ENCODE measurements around the gene TSPAN14. TPM values are rescaled to one million over a fixed set of nuclear protein-coding genes. Genes with fewer than 3 reads are reported as not detected.

Gene TSPAN14
- total RNA-seq, 1 donor from 2014 or later, result 169 TPM

DNA sequence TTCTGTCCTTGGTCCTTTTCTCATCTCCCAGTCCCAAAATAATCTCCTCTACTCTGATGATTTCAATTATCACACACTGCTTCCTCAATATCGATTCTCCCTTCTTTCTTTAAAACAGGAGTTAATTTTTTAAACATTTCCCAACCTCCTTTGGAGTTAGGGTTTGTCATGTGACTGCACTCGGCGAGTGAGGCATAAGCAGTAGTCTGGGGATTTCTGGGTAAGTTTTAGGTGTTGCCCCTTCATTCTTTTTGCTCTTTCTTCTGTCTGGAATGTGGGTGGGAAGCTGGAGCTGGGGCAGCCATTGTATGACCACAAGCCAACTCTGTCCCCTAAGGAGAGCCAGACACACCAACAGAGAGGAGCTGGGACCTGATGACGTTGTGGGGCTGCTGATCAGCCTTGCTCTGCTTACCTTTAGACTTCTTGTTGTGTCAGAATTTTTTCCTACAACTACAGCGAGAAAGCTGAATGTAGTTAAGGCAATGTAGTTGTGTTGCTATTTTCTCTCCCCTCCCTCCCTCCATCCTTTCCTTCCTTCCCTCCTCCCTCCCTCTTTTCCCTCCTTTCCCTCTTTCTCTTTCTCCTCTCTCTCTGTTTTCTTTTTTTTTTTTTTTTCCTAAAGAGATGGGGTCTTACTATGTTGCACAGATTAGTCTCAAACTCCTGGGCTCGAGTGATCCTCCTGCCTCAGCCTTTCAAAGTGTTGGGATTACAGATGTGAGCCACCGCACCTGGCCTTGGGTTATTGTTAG, 6.5 kb upstream of the TSPAN14 start:
- TF ChIP-seq, protein P1, sequence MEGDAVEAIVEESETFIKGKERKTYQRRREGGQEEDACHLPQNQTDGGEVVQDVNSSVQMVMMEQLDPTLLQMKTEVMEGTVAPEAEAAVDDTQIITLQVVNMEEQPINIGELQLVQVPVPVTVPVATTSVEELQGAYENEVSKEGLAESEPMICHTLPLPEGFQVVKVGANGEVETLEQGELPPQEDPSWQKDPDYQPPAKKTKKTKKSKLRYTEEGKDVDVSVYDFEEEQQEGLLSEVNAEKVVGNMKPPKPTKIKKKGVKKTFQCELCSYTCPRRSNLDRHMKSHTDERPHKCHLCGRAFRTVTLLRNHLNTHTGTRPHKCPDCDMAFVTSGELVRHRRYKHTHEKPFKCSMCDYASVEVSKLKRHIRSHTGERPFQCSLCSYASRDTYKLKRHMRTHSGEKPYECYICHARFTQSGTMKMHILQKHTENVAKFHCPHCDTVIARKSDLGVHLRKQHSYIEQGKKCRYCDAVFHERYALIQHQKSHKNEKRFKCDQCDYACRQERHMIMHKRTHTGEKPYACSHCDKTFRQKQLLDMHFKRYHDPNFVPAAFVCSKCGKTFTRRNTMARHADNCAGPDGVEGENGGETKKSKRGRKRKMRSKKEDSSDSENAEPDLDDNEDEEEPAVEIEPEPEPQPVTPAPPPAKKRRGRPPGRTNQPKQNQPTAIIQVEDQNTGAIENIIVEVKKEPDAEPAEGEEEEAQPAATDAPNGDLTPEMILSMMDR (IDR thresholded peaks at IDR 0.05), result no peak
- Histone ChIP-seq H3K36me3 (no peaks in the 10 kb centered on the region), H3K27me3 (ENCODE audit: low read depth) (no peaks in the 10 kb centered on the region), H3K9me3 (no peaks in the 10 kb centered on the region), H3K27ac (no peak overlapping the region), H3K4me1 (peaks cover 66% of the 10 kb centered on the region), H3K4me3 (no peak overlapping the region)
- ATAC-seq (no peak), DNase-seq (no peak)
- intact Hi-C loops (cut with DNase I), result loop anchor here (10.0 kb wide), 1 partner anchor 57 kb away; no protein-coding TSS in a partner anchor

DNA sequence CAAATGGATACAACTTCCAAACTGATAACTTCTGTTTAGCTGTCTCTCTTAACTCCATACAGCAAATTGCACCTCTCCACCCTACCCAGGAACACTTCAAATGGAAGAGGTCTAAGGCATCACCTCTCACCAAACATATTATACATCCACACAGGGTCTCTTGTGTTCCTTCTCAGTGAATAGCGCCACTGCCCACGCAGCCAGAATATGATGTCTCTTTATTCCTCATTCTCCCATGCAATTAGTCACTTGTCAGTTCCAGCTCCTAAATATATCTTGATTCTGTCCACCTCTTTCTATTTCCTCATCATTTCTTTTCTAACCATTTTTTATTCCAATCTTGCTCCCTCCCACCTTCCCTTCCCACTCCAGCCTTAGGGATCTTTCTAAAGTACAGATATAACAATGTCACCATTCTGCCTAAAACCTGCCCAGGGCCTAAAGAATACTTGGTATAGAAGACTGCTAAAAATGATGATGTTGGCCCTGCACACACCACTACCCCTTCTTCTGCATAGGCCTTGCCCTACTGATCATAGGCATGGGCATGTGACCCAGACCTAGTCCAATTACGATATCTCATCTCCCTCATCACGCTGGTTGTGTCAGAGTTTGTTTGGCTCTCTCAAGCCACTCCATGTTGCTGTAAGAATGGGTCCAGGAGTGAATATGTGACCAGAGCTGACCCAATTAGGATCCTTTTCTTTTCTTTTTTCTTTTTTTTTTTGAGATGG, 5.7 kb upstream of the TSPAN14 start:
- intact Hi-C loops (cut with DNase I), result loop anchor here (10.0 kb wide), 1 partner anchor 56 kb away; no protein-coding TSS in a partner anchor
- Histone ChIP-seq H3K9me3 (no peaks in the 10 kb centered on the region), H3K27ac (peak overlapping the region; percentile 61), H3K4me1 (peaks cover 70% of the 10 kb centered on the region), H3K36me3 (no peaks in the 10 kb centered on the region), H3K4me3 (no peak overlapping the region), H3K27me3 (ENCODE audit: low read depth) (no peaks in the 10 kb centered on the region)
- no peak for DNase-seq
- TF ChIP-seq, protein P1 (IDR thresholded peaks at IDR 0.05), result no peak
- ATAC-seq, result no peak

DNA sequence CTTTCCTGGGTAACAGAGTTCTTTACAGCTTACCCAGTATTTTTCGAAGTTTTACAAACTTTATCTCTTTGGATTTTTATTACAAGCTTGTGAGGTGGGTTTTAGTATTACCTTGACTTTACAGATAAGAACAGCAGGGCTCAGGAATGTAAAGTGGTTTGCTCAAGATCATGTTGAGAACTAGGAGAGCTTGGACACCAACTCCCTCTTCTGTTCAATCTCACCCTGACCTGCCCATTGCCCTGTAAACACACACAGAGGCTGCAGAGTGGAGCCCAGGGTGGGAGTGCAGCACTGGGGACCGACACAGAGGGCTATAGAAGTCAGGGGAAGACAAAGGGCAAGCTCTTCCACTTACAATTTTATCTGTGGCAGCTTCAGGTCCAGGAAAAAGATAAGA, 4.6 kb upstream of the TSPAN14 start:
- H3K36me3 ChIP-seq, result no peaks in the 10 kb centered on the region
- TF ChIP-seq, protein P1 (IDR thresholded peaks at IDR 0.05), result no peak
- ATAC-seq, result peak in 1 of 2 donors; percentile 35
- H3K27ac ChIP-seq, result peak overlapping the region; percentile 61
- H3K27me3 ChIP-seq (ENCODE audit: low read depth), result no peaks in the 10 kb centered on the region
- no peak for DNase-seq
- H3K4me3 ChIP-seq, result no peak overlapping the region
- H3K9me3 ChIP-seq, result no peaks in the 10 kb centered on the region
- peaks cover 62% of the 10 kb centered on the region for H3K4me1 ChIP-seq
- intact Hi-C loops (cut with DNase I), result loop anchor here (10.0 kb wide), 1 partner anchor 55 kb away; no protein-coding TSS in a partner anchor

DNA sequence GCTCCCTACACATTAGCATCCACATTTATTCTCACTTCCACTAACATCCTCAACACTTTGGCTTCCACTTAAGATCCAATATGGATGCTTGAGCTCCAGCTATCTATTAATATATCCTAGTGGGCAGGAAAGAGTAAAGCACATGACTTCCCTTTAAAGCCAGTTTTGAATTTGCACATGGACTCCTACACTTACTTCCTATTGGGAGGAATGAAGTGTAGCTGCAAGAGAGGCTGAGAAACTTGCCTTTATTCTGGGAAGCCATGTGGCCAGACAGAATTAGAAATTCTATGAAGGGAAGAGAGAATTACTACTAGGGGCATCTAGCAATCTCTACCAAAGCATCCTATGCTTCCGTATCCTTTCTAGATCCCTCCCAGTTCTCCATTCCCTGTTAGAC, 3.0 kb upstream of the TSPAN14 start:
- H3K36me3 ChIP-seq, result no peaks in the 10 kb centered on the region
- no peak overlapping the region for H3K27ac ChIP-seq
- no peak overlapping the region for H3K4me3 ChIP-seq
- no peaks in the 10 kb centered on the region for H3K27me3 ChIP-seq (ENCODE audit: low read depth)
- no peak for DNase-seq
- intact Hi-C loops (cut with DNase I), result no loop called here
- peaks cover 62% of the 10 kb centered on the region for H3K4me1 ChIP-seq
- ATAC-seq, result no peak
- TF ChIP-seq, protein P1 (IDR thresholded peaks at IDR 0.05), result no peak
- no peaks in the 10 kb centered on the region for H3K9me3 ChIP-seq

DNA sequence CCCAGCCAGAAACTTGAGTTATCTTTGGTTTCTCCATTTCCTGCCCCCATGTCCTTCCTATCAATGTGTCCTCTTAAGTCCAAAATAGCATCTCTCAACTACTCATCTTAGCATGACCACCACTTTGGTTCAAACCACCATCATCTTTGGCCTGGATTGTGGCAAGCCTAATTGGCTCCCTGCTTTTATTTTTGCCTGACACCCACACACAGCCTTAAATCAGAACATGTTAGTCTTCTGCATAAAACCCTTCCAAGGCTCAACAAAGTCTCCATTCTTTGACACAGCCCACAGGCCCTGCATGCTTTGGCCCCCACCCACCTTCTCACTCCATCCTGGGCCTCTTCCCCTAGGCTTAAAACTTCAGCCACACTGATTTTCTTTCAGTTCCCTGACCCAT, 2.0 kb upstream of the TSPAN14 start:
- no peaks in the 10 kb centered on the region for H3K9me3 ChIP-seq
- TF ChIP-seq, protein P1 (IDR thresholded peaks at IDR 0.05), result no peak
- intact Hi-C loops (cut with DNase I), result no loop called here
- H3K27me3 ChIP-seq (ENCODE audit: low read depth), result no peaks in the 10 kb centered on the region
- H3K27ac ChIP-seq, result peak overlapping the region; percentile 3
- H3K4me1 ChIP-seq, result peaks cover 67% of the 10 kb centered on the region
- no peak for DNase-seq
- H3K36me3 ChIP-seq, result no peaks in the 10 kb centered on the region
- ATAC-seq, result no peak
- H3K4me3 ChIP-seq, result no peak overlapping the region

Data from lower lobe of right lung (tissue), 2 donors.